Body of pancreas (tissue), 4 donors: ENCODE results near the gene PVALEF.

ENCODE experiments used
- POLR2A ChIP-seq, 3 donors: fragments of 450-650 bp; IDR thresholded peaks; one replicate each; pipeline ENCODE4 v1.6.1; 2016; ENCODE audit warnings: antibody characterized with exemption in 3 of 3, mild to moderate bottlenecking in 2 of 3
- TF ChIP-seq, protein P1 (sequence below), 7 experiments: fragments of 450-650 bp in 4 of 7; fragments of 200-600 bp in 3 of 7; sonication (generic) in 3 of 7; IDR thresholded peaks; one replicate each; pipeline ENCODE4 v1.5.1; 2016 to 2019; ENCODE audit warnings: antibody characterized with exemption in 7 of 7

DNA sequence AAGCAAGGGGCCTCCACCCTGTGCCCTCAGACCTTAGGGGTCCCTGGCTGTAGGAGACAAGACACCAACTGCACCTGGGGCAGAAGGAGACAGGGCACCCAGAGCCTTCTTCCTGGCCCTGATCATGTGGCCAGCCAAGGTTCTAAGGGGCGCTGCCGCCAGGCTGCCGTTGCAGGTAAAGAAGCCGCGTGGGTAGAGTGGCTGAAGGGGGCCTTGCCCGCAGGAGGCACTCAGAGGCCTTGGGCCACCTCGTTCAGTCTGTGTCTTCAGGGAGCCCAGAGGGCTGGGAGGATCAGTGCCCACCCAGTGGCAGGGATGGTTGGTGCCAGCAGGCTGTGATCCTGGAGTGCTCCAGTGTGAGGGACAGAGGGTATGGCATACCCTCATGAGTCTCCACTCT is 2.3 kb downstream of the PVALEF start:
- TF ChIP-seq, protein P1, sequence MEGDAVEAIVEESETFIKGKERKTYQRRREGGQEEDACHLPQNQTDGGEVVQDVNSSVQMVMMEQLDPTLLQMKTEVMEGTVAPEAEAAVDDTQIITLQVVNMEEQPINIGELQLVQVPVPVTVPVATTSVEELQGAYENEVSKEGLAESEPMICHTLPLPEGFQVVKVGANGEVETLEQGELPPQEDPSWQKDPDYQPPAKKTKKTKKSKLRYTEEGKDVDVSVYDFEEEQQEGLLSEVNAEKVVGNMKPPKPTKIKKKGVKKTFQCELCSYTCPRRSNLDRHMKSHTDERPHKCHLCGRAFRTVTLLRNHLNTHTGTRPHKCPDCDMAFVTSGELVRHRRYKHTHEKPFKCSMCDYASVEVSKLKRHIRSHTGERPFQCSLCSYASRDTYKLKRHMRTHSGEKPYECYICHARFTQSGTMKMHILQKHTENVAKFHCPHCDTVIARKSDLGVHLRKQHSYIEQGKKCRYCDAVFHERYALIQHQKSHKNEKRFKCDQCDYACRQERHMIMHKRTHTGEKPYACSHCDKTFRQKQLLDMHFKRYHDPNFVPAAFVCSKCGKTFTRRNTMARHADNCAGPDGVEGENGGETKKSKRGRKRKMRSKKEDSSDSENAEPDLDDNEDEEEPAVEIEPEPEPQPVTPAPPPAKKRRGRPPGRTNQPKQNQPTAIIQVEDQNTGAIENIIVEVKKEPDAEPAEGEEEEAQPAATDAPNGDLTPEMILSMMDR (IDR thresholded peaks at IDR 0.05): no peak
- no peak for TF ChIP-seq POLR2A (IDR thresholded peaks at IDR 0.05)
